Endothelial cell of hepatic sinusoid (primary cell): ENCODE results near the gene SERPINA9.
"Not testable (repeated sequence)": the region's sequence is repeated elsewhere in the genome, so short reads cannot be mapped to it uniquely, and the experiment has no call there.

Source experiments
- in situ Hi-C: cut with HindIII; loops from 2 replicates; pipeline ENCODE4 v1.10.0; 2017; ENCODE audit warnings: low sequenced_read_pairs

The SERPINA9 gene

DNA sequence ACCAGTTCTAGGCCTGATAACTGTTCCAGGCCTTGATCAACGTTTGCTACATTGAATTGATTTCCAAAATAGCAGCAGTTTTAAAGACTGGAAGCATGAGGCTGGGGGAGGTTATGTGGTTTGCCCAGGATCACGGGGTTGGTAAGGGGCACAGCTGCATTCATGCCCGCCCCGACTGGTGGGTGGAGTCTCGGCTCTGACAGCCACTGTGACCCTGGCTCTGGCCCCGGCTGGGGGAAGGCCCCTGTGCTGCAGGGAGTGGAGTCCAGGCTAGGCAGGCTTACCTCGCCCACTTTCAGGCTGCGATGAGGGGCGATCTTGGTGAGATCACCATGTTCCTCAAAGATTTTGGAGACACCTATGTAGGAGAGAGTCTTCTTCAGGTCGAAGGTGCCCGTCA lies 13.3 kb upstream of the SERPINA9 start:
- in situ Hi-C loops: no loop called here

DNA sequence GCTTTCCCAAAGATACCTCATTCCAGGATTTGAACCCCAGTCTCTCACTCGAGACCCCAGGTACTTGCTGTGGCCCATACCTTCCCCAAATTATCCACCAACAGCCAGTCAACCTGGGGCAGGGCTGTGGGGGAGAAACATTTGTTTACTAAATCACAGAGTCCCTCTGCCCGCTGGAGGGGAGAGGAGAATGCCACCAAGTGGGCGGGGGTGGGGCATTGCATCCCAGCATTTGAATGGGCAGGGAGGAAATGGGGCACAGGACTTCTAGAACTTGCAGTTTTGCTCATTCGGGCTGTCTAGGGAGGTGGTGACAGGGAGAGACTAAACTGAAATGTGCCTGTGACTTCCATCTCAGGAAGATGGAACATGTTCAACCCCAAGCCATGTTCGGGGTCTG lies 10.9 kb upstream of the SERPINA9 start:
- in situ Hi-C loops: no loop called here

- in situ Hi-C loops: no loop called here
Observed at GRCh38 chr14:94485944-94486841, 10.2 kb upstream of the SERPINA9 start.

GRCh38 chr14:94484481-94484880 lies 8.5 kb upstream of the SERPINA9 start:
- in situ Hi-C loops: no loop called here

- in situ Hi-C loops: no loop called here
Observed at GRCh38 chr14:94483729-94484275, 7.8 kb upstream of the SERPINA9 start.

DNA sequence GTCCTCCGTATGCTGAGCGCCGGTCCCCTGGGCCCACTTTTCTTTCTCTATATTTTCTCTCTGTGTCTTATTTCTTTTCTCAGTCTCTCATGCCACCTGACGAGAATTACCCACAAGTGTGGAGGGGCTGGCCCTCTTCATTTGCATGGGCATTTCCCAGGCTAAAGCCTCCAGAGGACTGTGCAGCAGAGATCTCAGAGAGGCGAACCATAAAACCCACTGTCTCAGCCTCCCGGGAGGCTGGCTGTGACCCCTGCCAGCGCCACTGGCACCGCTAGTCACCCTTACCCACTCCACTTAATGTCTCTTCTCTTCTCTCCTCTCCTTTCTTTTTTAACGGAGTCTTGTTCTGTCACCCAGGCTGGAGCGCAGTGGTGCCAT lies 7.1 kb upstream of the SERPINA9 start:
- in situ Hi-C loops: no loop called here

DNA sequence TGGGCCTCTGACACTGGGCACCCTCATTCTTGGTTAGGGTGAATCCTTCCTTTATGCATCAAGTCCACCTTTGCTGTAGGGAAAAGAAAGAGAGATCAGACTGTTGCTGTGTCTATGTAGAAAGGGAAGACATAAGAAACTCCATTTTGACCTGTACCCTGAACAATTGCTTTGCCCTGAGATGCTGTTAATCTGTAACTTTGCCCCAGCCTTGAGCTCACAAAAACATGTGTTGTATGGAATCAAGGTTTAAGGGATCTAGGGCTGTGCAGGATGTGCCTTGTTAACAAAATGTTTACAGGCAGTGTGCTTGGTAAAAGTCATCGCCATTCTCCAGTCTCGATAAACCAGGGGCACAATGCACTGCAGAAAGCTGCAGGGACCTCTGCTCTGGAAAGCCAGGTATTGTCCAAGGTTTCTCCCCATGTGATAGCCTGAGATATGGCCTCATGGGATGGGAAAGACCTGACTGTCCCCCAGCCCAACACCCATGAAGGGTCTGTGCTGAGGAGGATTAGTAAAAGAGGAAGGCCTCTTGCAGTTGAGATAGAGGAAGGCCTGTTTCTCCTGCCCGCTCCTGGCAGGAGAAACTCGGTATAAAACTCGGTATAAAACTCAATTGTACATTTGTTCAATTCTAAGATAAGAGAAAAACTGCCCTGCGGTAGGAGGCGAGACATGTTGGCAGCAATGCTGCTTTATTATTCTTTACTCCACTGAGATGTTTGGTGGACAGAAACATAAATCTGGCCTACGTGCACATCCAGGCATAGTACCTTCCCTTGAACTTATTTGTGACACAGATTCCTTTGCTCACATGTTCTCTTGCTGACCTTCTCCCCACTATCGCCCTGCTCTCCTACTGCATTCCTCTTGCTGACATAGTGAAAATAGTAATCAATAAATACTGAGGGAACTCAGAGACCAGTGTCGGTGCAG lies 6.4 kb upstream of the SERPINA9 start:
- in situ Hi-C loops: not testable (repeated sequence)

- in situ Hi-C loops: no loop called here
Observed at GRCh38 chr14:94481468-94482131, 5.6 kb upstream of the SERPINA9 start.

DNA sequence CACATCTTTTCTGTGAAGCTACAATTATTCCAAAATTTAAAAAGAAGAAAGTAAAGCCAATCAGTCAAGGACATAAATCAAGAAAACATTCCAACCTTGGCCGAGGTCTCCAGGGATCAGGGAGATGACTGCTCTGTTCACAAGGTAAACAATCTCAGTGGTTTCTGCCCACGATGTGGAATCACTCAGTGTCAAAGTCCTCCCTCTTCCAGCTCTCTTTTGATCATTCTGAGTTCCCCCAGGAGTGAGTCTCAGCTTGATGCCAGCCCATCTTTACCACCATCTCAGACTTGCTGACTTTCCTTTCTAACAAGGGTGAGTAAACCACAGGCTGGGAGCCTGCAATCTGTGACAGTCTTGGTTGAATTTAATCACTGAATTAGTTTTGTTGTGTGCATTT lies 4.8 kb upstream of the SERPINA9 start:
- in situ Hi-C loops: no loop called here

DNA sequence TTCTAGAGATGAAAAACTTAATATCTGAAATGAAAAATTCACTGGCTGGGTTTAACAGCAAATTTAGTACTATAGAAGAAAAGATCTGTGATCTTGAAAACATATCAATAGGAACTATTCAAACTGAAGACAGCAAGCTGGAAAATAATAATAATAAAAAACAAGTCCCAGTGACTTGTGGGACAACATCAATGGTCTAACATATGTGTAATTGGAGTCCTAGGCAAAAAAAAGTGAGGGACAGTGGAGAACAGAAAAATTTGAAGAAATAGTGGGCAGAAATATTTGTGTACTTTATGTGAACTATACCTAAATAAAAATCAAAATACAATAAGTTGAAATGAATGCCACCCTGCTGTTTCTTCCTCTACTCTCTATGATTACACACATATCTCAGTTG lies 2.4 kb upstream of the SERPINA9 start:
- in situ Hi-C loops: no loop called here

GRCh38 chr14:94474581-94475031 lies 1.4 kb downstream of the SERPINA9 start:
- in situ Hi-C loops: no loop called here

- in situ Hi-C loops: no loop called here
Observed at GRCh38 chr14:94473666-94474410, 2.2 kb downstream of the SERPINA9 start.

GRCh38 chr14:94472842-94473241 lies 3.2 kb downstream of the SERPINA9 start:
- in situ Hi-C loops: no loop called here

- in situ Hi-C loops: no loop called here
Observed at GRCh38 chr14:94471045-94471444, 5.0 kb downstream of the SERPINA9 start.

DNA sequence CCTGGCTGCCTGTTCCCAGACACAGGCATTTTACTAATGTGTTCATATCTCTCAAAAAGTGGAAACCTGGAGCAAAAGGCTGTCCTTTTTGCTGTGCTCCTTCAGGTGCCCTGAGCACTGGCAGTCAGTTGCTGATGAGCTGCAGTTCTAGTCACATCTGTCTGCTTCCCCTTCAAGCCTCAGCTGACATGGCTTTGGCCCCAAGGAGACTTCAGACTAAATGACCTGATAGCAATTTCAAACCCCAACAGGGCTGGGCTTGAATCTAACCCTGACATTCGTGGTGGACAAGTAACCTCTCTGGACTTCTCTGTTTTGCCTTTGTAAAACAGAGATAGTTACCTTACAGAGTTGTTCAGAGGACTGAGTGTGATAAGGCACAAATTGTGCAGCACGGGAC lies 5.7 kb downstream of the SERPINA9 start:
- in situ Hi-C loops: no loop called here

- in situ Hi-C loops: no loop called here
Observed at GRCh38 chr14:94469261-94469660, 6.7 kb downstream of the SERPINA9 start.

DNA sequence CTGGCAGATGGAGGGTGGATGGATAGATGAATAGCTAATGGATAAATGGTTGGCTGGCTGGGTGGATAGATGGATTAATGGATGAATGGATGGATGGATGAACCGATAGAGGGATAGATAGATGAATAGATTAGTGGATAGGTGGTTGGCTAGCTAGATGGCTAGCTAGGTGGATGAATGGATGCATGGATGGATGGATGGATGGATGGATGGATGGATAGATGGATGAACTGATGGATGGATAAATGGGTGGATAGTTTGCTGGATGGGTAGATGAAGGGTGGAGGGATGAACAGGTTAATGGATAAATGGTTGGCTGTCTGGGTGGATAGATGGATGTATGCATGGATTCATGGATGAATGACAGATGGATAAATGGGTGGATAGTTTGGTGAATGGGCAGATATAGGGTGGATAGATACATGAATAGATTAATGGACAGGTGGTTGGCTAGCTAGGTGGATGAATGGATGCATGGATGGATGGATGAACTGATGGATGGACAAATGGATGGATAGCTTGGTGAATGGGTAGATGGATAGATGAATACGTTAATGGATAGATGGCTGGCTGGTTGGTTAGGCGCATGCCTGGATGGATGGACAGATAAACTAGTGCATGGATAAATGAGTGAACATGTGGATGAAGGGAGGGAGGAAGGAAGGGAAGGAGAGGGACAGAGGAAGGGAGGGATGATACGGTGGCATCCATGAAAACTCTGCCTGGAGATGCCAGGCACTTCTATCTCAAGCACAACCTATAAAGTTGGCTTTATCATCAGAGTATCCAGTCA lies 8.1 kb downstream of the SERPINA9 start:
- in situ Hi-C loops: no loop called here

DNA sequence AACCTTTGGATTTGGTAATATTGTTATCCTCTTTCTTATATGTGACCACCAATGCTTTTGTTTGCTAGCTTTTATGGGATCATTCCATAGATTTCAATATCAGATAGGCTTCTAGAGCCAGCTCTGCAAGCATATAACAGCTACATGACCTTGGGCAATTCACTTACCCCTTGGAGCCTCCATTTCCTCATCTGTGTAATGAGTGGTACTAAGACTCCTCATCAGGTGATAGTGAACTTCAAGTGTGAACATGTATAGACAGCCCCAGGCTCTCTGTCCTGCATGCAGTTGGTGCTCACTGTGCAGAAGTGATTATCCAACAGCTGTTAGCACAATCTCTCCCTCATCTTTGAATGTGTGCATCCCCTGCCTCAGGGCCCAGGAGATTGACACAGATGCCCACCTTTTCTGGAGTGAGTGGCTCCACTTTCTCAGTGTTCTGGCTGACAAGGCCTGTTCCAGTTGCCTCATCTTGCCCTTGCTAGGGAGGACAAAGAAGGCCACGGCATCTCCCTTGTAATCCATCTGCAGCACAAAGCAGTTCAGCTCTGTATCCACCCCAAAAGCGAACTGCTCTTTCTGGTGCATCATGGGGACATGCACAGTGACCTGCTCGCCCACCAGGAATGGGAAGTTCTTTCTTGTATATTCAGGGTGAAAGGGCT lies 9.2 kb downstream of the SERPINA9 start:
- in situ Hi-C loops: no loop called here

DNA sequence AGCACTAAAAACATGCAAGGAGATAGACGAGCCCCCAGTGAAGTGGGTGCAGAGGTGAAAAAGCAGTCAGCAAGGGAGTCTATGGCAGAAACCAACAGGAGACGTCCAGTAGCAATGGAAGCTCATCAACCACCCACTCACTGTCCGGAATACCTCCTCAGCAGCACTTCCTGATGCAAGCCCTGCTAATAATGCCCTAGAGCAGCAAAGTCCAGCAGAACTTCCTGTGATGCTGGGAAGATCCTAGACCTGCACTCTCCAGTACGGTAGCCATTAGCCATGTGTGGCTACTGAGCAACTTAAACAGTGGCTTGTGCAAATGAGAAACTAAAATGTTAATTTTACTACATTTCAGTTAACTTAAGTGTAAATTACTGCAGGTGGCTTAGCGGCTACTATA lies 11.0 kb downstream of the SERPINA9 start:
- in situ Hi-C loops: no loop called here
